ENCODE measurements around the gene ADAMTS8. TPM values are rescaled to one million over a fixed set of nuclear protein-coding genes. Genes with fewer than 3 reads are reported as not detected.

The ADAMTS8 gene
- total RNA-seq, 1 donor from 2014 or later: 39.1 TPM

GRCh38 chr11:130358398-130358797, 70.0 kb downstream of the ADAMTS8 start:
- H3K9me3 ChIP-seq: peaks cover 10% of the 10 kb centered on the region
- intact Hi-C loops (cut with DNase I): no loop called here
- no peak overlapping the region for H3K4me3 ChIP-seq
- no peaks in the 10 kb centered on the region for H3K4me1 ChIP-seq
- H3K36me3 ChIP-seq: no peaks in the 10 kb centered on the region
- DNase-seq (no peak), ATAC-seq (no peak)
- H3K27me3 ChIP-seq: no peaks in the 10 kb centered on the region
- TF ChIP-seq CTCF (IDR thresholded peaks at IDR 0.05): no peak
- H3K27ac ChIP-seq: no peak overlapping the region

Other genes with a start within 250 kb of the ADAMTS8 start
- gene ZBTB44, start 113.7 kb downstream of the ADAMTS8 start, total RNA-seq: 52.9 TPM
- 8.2 TPM for gene ADAMTS15, start 20.0 kb upstream of the ADAMTS8 start, total RNA-seq